ENCODE measurements around the gene DQX1.

GRCh38 chr2:74540291-74540690 is 14.3 kb upstream of the DQX1 start:
- TF ChIP-seq SIN3A (IDR thresholded peaks at IDR 0.05; ENCODE audit: borderline replicate concordance, insufficient read depth, low read length) (no peak), POLR2AphosphoS5 (IDR thresholded peaks at IDR 0.05; ENCODE audit: low read depth, low read length) (no peak), REST (IDR thresholded peaks at IDR 0.05; ENCODE audit: insufficient read depth in 1 of 2, low read depth in 2 of 2, low read length in 2 of 2) (no peak), TAF1 (IDR thresholded peaks at IDR 0.05; ENCODE audit: borderline replicate concordance, insufficient read depth, low read length) (no peak)

All from PFSK-1 (cell line).